Adrenal gland (tissue), 5 donors: ENCODE results near the gene SP8.

Source experiments
- POLR2A ChIP-seq, 2 donors: fragments of 450-650 bp; IDR thresholded peaks; one replicate each; pipeline ENCODE4 v1.6.1; 2017; ENCODE audit warnings: antibody characterized with exemption in 2 of 2, mild to moderate bottlenecking in 2 of 2, moderate library complexity in 1 of 2
- TF ChIP-seq, protein P1 (sequence below), 6 experiments: fragments of 450-650 bp in 4 of 6; fragments of 200-600 bp in 2 of 6; sonication (generic) in 1 of 6; IDR thresholded peaks; 1 replicate in 5 of 6; 2 replicates in 1 of 6; pipeline versions ENCODE4 v1.5.1 to v1.8.0; 2016 to 2021; ENCODE audit warnings: antibody characterized with exemption in 6 of 6, mild to moderate bottlenecking in 2 of 6, moderate library complexity in 1 of 6
- donor health status: DM: no; HTN: no; CAD: no.

DNA sequence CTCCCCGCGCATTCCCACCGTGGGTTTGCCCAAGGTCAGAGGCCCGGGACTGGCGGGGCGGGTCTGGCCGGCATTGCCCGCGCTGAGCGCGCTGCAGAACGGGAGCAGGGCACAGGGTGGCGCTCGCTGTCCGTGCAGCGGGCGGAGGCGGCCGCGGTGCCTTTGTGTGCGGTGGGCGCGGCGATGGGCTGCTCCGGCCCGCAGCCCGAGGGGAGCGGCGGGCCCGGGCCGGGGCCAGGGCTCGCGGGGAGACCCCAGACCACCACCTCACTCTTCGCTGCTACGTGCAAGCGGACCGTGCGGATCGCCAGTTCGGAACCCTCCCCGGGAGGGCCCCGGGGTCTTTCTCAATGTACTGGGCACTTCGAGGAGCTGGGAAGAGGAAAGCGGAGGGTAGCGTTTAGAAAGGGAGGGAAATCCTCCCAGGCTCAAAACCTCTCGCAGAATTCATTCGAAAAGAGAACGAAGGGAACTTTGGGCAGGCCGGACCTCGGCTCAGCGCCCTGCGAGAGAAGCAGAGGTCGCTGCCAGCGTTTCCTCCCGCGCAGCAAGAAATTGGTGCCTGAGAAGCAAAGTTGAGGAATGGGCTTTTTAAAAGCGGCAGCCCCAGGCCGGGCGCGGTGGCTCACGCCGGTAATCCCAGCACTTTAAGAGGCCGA is 8.5 kb downstream of the SP8 start:
- TF ChIP-seq, protein P1, sequence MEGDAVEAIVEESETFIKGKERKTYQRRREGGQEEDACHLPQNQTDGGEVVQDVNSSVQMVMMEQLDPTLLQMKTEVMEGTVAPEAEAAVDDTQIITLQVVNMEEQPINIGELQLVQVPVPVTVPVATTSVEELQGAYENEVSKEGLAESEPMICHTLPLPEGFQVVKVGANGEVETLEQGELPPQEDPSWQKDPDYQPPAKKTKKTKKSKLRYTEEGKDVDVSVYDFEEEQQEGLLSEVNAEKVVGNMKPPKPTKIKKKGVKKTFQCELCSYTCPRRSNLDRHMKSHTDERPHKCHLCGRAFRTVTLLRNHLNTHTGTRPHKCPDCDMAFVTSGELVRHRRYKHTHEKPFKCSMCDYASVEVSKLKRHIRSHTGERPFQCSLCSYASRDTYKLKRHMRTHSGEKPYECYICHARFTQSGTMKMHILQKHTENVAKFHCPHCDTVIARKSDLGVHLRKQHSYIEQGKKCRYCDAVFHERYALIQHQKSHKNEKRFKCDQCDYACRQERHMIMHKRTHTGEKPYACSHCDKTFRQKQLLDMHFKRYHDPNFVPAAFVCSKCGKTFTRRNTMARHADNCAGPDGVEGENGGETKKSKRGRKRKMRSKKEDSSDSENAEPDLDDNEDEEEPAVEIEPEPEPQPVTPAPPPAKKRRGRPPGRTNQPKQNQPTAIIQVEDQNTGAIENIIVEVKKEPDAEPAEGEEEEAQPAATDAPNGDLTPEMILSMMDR (IDR thresholded peaks at IDR 0.05), result peak in 4 of 6 experiments; percentile 19 to 68 (median 45)
- TF ChIP-seq POLR2A (IDR thresholded peaks at IDR 0.05), result no peak
